ENCODE data around the gene C9.

GRCh38 chr5:39352170-39352569 is 12.1 kb downstream of the C9 start:
- TF ChIP-seq CTCF (IDR thresholded peaks at IDR 0.05) (no peak), EZH2 (IDR thresholded peaks at IDR 0.05; ENCODE audit: borderline replicate concordance, insufficient read depth, low read depth, low read length, poor library complexity, severe bottlenecking) (no peak)
